ENCODE measurements around the gene ZFHX2. TPM values are rescaled to one million over a fixed set of nuclear protein-coding genes. Genes with fewer than 3 reads are reported as not detected.

The ZFHX2 gene
- total RNA-seq, 1 experiment from 2014 or later = 3.7 TPM

GRCh38 chr14:23536494-23536893, 15.1 kb downstream of the ZFHX2 start:
- Mint-ChIP-seq H3K36me3 (ENCODE audit: insufficient read depth, unreplicated experiment) (no peaks in the 10 kb centered on the region), H3K4me3 (ENCODE audit: low read depth, unreplicated experiment) (no peak overlapping the region), H3K27ac (ENCODE audit: unreplicated experiment) (no peak overlapping the region), H3K4me1 (ENCODE audit: low read depth, unreplicated experiment) (no peaks in the 10 kb centered on the region), H3K27me3 (ENCODE audit: unreplicated experiment) (peaks cover 29% of the 10 kb centered on the region), H3K9me3 (ENCODE audit: low read depth, unreplicated experiment) (no peaks in the 10 kb centered on the region)
- intact Hi-C loops (cut with micrococcal nuclease; ENCODE audit: unreplicated experiment) = no loop called here
- CTCF ChIA-PET = no interaction called here
- no peak for TF ChIP-seq CTCF (IDR thresholded peaks at IDR 0.05; ENCODE audit: unreplicated experiment)
- BruUV-seq (replicated peaks) = no TSS peak
- DNase-seq = no peak

GRCh38 chr14:23535943-23536342, 15.6 kb downstream of the ZFHX2 start:
- no peak for TF ChIP-seq CTCF (IDR thresholded peaks at IDR 0.05; ENCODE audit: unreplicated experiment)

GRCh38 chr14:23533652-23534435, 17.7 kb downstream of the ZFHX2 start:
- CTCF ChIA-PET = no interaction called here
- H3K27ac Mint-ChIP-seq (ENCODE audit: unreplicated experiment) = no peak overlapping the region
- no TSS peak for BruUV-seq (replicated peaks)
- no peak for TF ChIP-seq CTCF (IDR thresholded peaks at IDR 0.05; ENCODE audit: unreplicated experiment)
- H3K9me3 Mint-ChIP-seq (ENCODE audit: low read depth, unreplicated experiment) = no peaks in the 10 kb centered on the region
- no peak overlapping the region for H3K4me3 Mint-ChIP-seq (ENCODE audit: low read depth, unreplicated experiment)
- DNase-seq = no peak
- intact Hi-C loops (cut with micrococcal nuclease; ENCODE audit: unreplicated experiment) = no loop called here
- H3K36me3 Mint-ChIP-seq (ENCODE audit: insufficient read depth, unreplicated experiment) = no peaks in the 10 kb centered on the region
- peaks cover 16% of the 10 kb centered on the region for H3K27me3 Mint-ChIP-seq (ENCODE audit: unreplicated experiment)
- H3K4me1 Mint-ChIP-seq (ENCODE audit: low read depth, unreplicated experiment) = no peaks in the 10 kb centered on the region

More at GRCh38 chr14:23535943-23536342, 15.6 kb downstream of the ZFHX2 start:
- DNase-seq = no peak
- Mint-ChIP-seq H3K36me3 (ENCODE audit: insufficient read depth, unreplicated experiment) (no peaks in the 10 kb centered on the region), H3K4me1 (ENCODE audit: low read depth, unreplicated experiment) (no peaks in the 10 kb centered on the region), H3K4me3 (ENCODE audit: low read depth, unreplicated experiment) (no peak overlapping the region), H3K27me3 (ENCODE audit: unreplicated experiment) (peaks cover 29% of the 10 kb centered on the region), H3K9me3 (ENCODE audit: low read depth, unreplicated experiment) (no peaks in the 10 kb centered on the region), H3K27ac (ENCODE audit: unreplicated experiment) (no peak overlapping the region)
- CTCF ChIA-PET = no interaction called here
- BruUV-seq (replicated peaks) = no TSS peak
- intact Hi-C loops (cut with micrococcal nuclease; ENCODE audit: unreplicated experiment) = no loop called here

- CTCF ChIA-PET = interaction anchor here (0.7 kb wide), 1 partner anchor 17 kb away, joined by 14 read pairs; no protein-coding TSS in a partner anchor
- no TSS peak for BruUV-seq (replicated peaks)
Observed at GRCh38 chr14:23532658-23533057, 18.9 kb downstream of the ZFHX2 start.

More at GRCh38 chr14:23532658-23533057, 18.9 kb downstream of the ZFHX2 start:
- peaks cover 4% of the 10 kb centered on the region for H3K27me3 Mint-ChIP-seq (ENCODE audit: unreplicated experiment)
- no peak overlapping the region for H3K4me3 Mint-ChIP-seq (ENCODE audit: low read depth, unreplicated experiment)
- H3K36me3 Mint-ChIP-seq (ENCODE audit: insufficient read depth, unreplicated experiment) = no peaks in the 10 kb centered on the region
- no peak for TF ChIP-seq CTCF (IDR thresholded peaks at IDR 0.05; ENCODE audit: unreplicated experiment)
- H3K27ac Mint-ChIP-seq (ENCODE audit: unreplicated experiment) = no peak overlapping the region
- H3K9me3 Mint-ChIP-seq (ENCODE audit: low read depth, unreplicated experiment) = no peaks in the 10 kb centered on the region
- no peaks in the 10 kb centered on the region for H3K4me1 Mint-ChIP-seq (ENCODE audit: low read depth, unreplicated experiment)
- intact Hi-C loops (cut with micrococcal nuclease; ENCODE audit: unreplicated experiment) = no loop called here
- no peak for DNase-seq
